ENCODE data around the gene VANGL1. TPM values are rescaled to one million over a fixed set of nuclear protein-coding genes. Genes with fewer than 3 reads are reported as not detected.

Gene VANGL1
- total and polyA plus RNA-seq, 2 of the 4 experiments (the other 2 are of a cell fraction), result 6.1 to 6.7 TPM

- Histone ChIP-seq H3K56ac (ENCODE audit: extremely low read depth, insufficient read depth, low read length) (no peak overlapping the region), H3K9me3 (ENCODE audit: control insufficient read depth, insufficient read depth, low read length) (no peaks in the 10 kb centered on the region), H2BK5ac (ENCODE audit: low read depth, low read length, poor library complexity, severe bottlenecking) (no peak overlapping the region), H2BK120ac (ENCODE audit: low read depth, low read length) (no peak overlapping the region), H2AFZ (replicated peaks; ENCODE audit: low read length, poor library complexity) (no peak overlapping the region), H3K9me1 (ENCODE audit: insufficient read depth, low read length) (no peaks in the 10 kb centered on the region), H2AK5ac (ENCODE audit: low read depth, low read length) (no peak overlapping the region), H3K18ac (ENCODE audit: low read depth, low read length) (no peak overlapping the region), H3K4me1 (ENCODE audit: control insufficient read depth, insufficient read depth, low read length) (peaks cover 2% of the 10 kb centered on the region; the same call in 1 of the 2 replicates), H4K20me1 (ENCODE audit: insufficient read depth, low read length) (no peaks in the 10 kb centered on the region), H4K91ac (ENCODE audit: insufficient read depth, low read depth, low read length) (no peak overlapping the region), H3K27ac (ENCODE audit: insufficient read depth, low read length) (no peak overlapping the region), H3K23ac (ENCODE audit: low read depth, low read length) (no peak overlapping the region), H2AK9ac (replicated peaks; ENCODE audit: low read depth, low read length, poor library complexity) (no peak overlapping the region), H3K4ac (ENCODE audit: low read depth, low read length) (no peak overlapping the region), H4K8ac (ENCODE audit: low read depth in 2 of 2, low read length in 2 of 2) (no peak overlapping the region), H3K4me2 (ENCODE audit: low read depth, low read length) (no peak overlapping the region), H3K4me3 (ENCODE audit: insufficient read depth, low read depth, low read length) (no peak overlapping the region), H3K36me3 (ENCODE audit: control insufficient read depth, insufficient read depth, low read length) (no peaks in the 10 kb centered on the region), H3K79me1 (ENCODE audit: low read depth in 1 of 2, low read length in 2 of 2) (no peaks in the 10 kb centered on the region), H2BK15ac (ENCODE audit: low read depth, low read length) (no peak overlapping the region), H4K5ac (ENCODE audit: low read depth, low read length) (no peak overlapping the region), H2BK20ac (ENCODE audit: low read depth, low read length) (no peak overlapping the region), H3K27me3 (ENCODE audit: control insufficient read depth, insufficient read depth, low read length) (0 out of 2 replicates have a peak, but pooled peaks cover 2% of the 10 kb centered on the region), H3K14ac (replicated peaks; ENCODE audit: low read depth, low read length) (no peak overlapping the region), H3K9ac (ENCODE audit: low read depth, low read length) (no peak overlapping the region)
- TF ChIP-seq BHLHE40 (IDR thresholded peaks at IDR 0.05; ENCODE audit: low read depth, low read length) (no peak), CHD1 (IDR thresholded peaks at IDR 0.05; ENCODE audit: low read depth, low read length) (no peak), MAZ (IDR thresholded peaks at IDR 0.05; ENCODE audit: borderline replicate concordance, low read depth, low read length) (no peak), RCOR1 (IDR thresholded peaks at IDR 0.05; ENCODE audit: insufficient replicate concordance, low read length) (no peak), MAFK (IDR thresholded peaks at IDR 0.05; ENCODE audit: low read depth, low read length) (peak; percentile 55), RFX5 (IDR thresholded peaks at IDR 0.05; ENCODE audit: low read depth, low read length) (no peak), FOS (IDR thresholded peaks at IDR 0.05; ENCODE audit: low read depth, low read length) (no peak)
- intact Hi-C loops (cut with micrococcal nuclease) (no loop called here), dilution Hi-C loops (cut with HindIII; ENCODE audit: low sequenced_read_pairs, unreplicated experiment) (no loop called here), in situ Hi-C loops (cut with MboI; ENCODE audit: low sequenced_read_pairs) (no loop called here)
- no peak for DNase-seq
- ChIA-PET CTCF (no interaction called here), POLR2A (ENCODE audit: unreplicated experiment) (no interaction called here)
- no TSS peak for BruUV-seq (replicated peaks)
- no peak for ATAC-seq (ENCODE audit: low read depth)
These were observed 84.8 kb downstream of the VANGL1 start for GRCh38 chr1:115726570-115726969.
